Adipose tissue (tissue), 3 donors: Measurements from ENCODE around the gene GDF2. TPM values are rescaled to one million over a fixed set of nuclear protein-coding genes. Genes with fewer than 3 reads are reported as not detected.

ENCODE experiments used
- H3K27ac ChIP-seq: one replicate; pipeline ENCODE4 v1.5.1; 2013; ENCODE audit warnings: low read depth, low read length
- WGBS, 3 donors: extraction: QIAGEN DNeasy Blood & Tissue Kit; methylation state at CpG; one replicate each; pipeline ENCODE4 v1.1.7; 2013; 5-methylcytosine and 5-hydroxymethylcytosine counted together
- polyA plus RNA-seq, 3 donors: library from polyadenylated mRNA; stranded (reverse); fragments of 200-250 nt; gene quantifications; one replicate each; pipeline ENCODE4 v1.2.3, GENCODE V29; 2013
- donor health status: healthy with polysubstance abuse.
- donor health status: Bipolar disorder and iron deficiency.
- donor health status: healthy.

GDF2 gene
- polyA plus RNA-seq, 3 donors = not detected

DNA sequence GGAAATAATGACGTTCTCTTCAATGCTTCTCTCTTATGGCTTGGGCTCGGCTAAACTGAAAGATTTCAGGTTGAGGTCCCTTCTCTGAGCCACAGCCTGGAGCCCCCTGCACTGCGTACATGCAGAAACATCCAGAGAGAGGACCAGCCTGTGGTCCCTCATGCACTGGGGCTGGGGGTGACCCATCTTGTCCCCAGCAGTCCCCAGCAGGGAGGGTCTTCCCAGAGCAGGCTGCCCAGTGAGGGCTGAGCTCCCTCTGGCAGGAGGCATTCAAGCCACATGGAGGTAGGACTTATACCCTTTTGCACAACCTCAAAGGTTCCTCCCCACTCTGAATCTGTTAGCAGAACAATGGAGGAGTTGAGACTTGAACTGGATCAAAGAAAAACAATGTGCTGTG is 14.9 kb upstream of the GDF2 start:
- WGBS, 3 donors = 87 to 95% (median 93%) methylated on average over 3 of the region's 3 CpGs
- H3K27ac ChIP-seq = no peak overlapping the region

DNA sequence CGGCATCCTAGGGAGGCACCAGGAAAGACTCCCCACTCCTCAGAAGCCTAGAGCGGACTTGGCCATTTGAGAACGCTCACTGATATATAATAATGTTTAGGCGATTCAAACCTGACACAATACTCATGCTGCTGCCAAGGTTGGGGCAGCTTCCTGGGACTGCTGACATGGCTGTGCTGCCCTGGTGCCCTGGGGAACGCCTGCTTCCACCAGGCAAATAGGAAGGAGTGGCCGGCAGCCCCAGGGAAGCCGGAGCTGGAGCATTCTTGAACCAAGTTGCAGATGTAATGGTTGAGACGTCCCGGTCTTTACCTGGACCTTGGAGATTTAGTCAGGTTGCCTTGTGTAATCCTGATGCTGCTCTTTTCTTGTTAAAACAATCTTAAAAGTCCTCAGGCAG is 13.5 kb upstream of the GDF2 start:
- WGBS, 3 donors = 45 to 78% (median 68%) methylated on average over 9 of the region's 9 CpGs
- H3K27ac ChIP-seq = no peak overlapping the region

DNA sequence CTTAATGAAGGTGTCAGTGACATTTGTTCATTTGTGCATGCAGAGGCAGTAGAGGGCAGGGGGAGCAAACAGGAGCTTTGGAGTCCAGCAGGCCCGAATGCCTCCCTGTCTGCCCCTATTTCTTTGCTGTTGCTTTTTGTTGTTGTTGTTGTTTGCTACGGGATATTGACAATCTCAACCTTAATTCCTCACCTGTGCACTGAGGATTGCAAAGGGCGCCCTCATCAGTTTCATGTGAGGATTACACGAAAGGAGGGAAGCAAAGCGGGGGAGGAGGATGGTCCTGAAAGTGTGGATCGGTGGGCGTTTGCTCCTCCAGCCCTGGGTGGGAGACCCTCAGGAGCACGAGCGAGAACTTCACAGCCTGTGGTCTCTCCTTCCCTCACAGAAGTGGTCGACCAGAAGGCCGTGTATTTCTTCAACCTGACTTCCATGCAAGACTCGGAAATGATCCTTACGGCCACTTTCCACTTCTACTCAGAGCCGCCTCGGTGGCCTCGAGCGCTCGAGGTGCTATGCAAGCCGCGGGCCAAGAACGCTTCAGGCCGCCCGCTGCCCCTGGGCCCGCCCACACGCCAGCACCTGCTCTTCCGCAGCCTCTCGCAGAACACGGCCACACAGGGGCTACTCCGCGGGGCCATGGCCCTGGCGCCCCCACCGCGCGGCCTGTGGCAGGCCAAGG is 12.7 kb upstream of the GDF2 start:
- WGBS, 3 donors = 86 to 88% (median 87%) methylated on average over 34 of the region's 34 CpGs
- no peak overlapping the region for H3K27ac ChIP-seq

DNA sequence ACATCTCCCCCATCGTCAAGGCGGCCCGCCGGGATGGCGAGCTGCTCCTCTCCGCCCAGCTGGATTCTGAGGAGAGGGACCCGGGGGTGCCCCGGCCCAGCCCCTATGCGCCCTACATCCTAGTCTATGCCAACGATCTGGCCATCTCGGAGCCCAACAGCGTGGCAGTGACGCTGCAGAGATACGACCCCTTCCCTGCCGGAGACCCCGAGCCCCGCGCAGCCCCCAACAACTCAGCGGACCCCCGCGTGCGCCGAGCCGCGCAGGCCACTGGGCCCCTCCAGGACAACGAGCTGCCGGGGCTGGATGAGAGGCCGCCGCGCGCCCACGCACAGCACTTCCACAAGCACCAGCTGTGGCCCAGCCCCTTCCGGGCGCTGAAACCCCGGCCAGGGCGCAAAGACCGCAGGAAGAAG is 12.2 kb upstream of the GDF2 start:
- no peak overlapping the region for H3K27ac ChIP-seq
- 95 to 97% (median 96%) methylated on average over 29 to 37 of the region's 37 CpGs for WGBS, 3 donors

DNA sequence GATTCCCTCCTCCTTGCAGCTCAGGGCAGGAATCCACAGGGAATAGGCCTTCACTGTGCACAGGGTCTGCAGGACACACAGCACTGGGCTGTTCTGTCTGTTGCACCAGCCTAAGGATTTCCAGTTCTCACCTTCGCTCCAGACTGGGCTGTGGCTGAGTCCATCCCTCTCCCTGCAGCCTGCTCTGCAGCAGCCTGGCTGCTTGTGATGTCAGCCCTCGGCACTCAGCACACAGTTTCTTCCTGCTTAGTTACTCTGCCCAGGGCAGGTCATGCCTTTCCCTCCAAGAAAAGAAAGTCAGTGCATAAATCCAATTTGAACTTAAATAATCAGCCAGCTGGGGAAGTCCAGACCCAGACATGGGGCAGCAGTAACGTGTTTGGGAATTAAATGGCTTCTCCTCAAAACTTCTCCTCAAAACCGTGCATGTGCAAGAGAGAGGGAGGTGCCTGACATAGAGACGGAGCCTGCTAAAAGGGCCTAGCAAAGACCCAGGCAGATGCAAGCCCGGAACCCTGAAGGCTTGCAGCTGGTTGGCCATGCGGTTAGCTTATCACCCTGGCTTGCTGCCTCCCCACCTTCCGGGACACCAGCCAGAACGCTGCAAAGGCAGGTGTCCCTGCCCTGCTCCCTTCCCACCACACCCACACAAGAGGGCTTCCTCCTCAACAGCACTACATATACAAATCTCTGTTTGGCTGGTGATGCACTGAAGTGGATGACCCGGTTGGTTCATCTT is 10.9 kb upstream of the GDF2 start:
- 30 to 47% (median 47%) methylated on average over 10 of the region's 10 CpGs for WGBS, 3 donors
- H3K27ac ChIP-seq = no peak overlapping the region

DNA sequence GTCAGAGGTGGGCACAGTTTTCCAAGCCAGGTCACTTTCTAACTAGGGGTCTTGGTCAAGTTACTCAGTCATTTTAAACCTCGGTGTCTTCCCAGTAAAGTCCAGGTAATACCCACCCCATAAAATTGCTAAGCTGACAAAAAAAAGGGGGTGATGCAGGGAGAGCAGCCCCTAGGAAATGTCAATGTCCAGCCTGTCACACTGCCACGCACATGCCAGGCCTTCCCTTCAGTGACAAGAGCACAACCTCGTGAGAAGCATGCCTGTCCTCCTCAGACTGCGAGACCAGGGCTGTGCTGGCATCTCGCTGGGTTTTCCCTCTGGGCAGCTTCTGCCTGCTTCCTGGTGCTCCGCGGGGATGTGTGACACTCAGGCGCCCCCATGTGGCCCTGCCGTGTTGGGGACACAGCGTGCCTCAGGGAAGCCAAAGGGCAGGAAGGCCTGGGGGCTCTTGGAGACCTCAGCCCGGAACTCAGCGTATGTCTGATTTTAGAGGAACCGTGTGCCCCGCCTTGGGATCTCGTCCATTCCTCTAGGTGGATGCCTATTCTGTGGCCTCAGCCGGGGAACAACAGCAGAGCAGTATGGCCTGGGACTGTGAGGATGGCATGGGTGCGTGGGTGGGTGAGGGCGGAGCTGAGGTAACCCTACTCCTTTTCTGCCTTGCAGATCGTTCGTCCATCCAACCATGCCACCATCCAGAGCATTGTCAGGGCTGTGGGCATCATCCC is 10.2 kb upstream of the GDF2 start:
- H3K27ac ChIP-seq = no peak overlapping the region
- WGBS, 3 donors = 24 to 27% (median 25%) methylated on average over 20 of the region's 20 CpGs

DNA sequence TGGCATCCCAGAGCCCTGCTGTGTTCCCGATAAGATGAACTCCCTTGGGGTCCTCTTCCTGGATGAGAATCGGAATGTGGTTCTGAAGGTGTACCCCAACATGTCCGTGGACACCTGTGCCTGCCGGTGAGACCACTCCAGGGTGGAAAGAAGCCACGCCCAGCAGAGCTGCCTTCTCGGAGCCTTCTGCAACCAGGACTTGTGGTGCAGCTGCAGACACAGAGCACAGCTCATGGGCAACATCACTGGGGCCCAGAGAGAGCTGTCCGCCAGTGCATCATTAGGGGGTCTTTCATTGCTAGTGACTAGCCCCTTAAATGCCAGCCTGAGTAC is 9.6 kb upstream of the GDF2 start:
- H3K27ac ChIP-seq = no peak overlapping the region
- WGBS, 3 donors = 82 to 87% (median 85%) methylated on average over 7 of the region's 7 CpGs

DNA sequence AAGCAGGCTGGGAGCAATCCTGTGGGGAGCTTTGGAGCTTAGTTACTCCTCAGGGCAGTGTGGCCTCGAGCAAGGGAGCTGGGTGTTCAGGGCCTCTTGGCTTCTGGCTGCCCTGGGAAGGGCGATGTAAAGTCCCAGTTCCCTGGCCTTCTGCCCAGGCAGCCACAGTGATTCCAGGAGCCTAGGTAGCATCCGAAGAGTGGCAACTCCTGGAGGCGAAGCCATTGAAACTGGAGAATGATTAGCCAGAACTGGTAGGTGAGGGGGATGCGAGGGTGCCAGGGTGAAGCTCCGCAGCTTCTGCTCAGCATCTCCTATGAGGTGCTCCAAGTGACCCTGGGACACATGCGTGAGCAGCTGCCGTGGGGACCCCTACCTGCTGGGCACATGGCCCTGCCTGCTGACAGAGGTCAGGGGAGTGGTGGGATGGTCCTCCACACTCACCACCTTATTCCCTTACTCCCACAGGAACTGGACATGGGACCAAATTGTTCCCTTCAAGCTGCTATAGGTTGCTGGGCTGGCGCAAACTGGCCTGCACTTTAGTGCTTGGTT is 7.8 kb upstream of the GDF2 start:
- WGBS, 3 donors = 78 to 93% (median 81%) methylated on average over 9 of the region's 9 CpGs

DNA sequence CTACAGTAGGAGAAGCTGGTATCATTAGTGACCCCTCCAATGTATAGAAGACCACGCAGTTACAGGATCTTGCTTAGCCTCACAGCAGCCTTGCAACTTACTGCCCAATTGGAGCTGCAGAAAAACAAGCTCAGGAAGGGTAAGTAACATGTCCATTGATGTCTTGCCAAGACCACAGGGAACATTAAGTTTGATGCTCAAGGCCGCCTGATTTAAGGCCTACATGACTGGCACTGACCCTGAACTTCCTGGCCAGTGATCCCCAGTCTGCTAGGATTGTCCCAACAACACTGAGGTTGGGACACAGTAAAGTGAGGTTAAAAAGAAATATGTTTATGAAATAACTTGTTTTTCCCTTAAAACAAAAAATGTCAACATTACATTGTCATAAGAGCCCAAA is 6.8 kb upstream of the GDF2 start:
- H3K27ac ChIP-seq = no peak overlapping the region
- 79 to 91% (median 83%) methylated on average over 2 of the region's 2 CpGs for WGBS, 3 donors

More for the DNA sequence above, 7.8 kb upstream of the GDF2 start:
- no peak overlapping the region for H3K27ac ChIP-seq

DNA sequence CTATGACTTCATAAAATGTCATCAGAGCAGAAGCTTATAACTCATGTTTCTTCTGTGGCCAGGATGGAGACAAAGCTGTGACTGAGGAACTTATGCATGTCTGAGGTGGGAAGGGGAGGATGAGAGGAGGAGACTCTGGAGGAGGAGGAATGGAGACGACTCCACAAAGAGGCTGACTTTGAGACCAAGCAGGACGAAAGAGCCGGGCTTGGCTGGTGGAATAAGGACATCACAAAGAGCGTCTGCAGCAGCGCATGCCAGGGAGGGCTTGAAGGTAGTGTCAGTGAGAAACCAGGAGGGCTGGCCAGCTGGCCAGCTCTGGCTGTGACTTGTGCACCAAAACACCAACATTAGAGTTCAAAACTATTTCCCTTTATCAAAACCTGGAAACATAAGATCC is 6.1 kb upstream of the GDF2 start:
- 76 to 94% (median 87%) methylated on average over 5 of the region's 5 CpGs for WGBS, 3 donors
- H3K27ac ChIP-seq = no peak overlapping the region

DNA sequence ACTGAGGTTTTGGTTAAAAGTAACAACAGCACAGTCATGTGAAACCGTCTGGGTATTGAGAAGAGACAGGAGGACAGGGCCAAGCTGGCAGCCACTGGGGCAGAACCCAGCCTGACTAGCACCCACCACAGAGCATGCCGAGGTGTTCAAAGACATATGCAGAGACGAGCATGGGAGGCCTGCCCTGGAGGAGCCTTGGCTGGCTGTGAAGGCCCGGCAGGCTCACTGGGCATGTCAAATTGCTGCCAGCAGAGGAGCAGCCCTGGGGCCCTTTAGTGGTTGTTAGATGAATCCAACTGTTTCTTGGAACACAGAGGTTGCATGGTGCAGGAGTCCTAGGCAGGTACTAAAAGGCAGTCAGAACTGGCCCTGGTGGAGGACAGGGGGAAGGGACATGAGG is 5.0 kb upstream of the GDF2 start:
- no peak overlapping the region for H3K27ac ChIP-seq
- WGBS, 3 donors = 79 to 89% (median 88%) methylated on average over 4 of the region's 4 CpGs

DNA sequence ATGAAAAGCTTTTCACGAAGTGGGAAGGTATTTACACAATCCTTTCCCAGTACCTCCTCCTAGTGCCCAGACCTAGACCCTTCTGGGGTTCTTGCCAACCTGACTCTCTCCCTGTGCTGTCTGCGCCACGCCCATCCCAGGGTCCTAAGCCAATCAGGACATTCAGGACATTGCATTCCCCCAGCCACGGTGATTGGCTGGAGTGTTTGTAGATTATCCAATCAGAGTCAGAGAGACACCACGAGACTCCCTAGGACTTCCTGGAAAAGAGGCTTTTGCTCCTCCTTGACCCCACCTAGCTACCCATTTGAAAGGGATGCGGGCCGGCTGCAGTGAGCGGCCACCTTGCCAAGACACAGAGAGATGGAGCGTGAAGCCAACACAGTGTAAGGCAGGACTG is 3.5 kb upstream of the GDF2 start:
- no peak overlapping the region for H3K27ac ChIP-seq
- WGBS, 3 donors = 56 to 86% (median 85%) methylated on average over 9 of the region's 9 CpGs

DNA sequence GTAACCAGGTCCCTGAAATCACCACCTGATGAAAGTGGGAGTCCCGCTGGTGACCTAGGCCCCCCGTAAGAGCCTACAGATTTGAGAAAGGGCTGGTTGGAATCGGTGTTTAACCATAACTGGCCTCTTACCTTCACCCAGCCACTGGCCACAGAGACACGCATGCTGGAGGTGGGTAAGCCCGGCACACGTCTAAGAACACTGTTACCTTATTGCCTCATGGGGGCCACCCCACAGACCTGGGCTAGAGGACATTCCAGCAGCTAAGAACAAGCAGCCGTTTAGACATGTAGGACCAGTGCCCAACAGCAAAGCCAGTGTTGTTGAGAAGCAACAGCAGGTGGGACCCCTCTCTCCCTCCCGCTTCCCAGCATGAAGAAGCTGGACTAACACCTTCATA is 2.5 kb upstream of the GDF2 start:
- 87 to 91% (median 88%) methylated on average over 8 of the region's 8 CpGs for WGBS, 3 donors
- H3K27ac ChIP-seq = no peak overlapping the region

DNA sequence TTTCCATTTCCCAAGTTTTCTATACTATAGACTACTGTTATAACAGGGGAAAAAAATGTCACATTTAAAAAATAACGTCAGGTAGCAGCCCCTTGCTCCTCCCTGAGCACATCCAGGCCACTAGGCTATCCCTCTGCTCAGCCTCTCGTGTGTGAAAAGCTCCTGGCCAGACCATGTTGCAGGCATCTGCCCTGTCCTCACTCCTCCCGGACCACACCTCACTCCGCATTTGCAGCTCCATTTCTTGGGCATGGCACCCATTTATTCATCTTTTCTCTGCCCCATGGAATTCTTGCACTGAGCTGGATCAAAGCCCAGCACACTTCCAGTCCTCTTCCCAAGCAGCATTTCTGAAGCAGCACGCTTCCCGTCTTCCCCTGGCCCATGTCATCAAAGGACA is 1.4 kb upstream of the GDF2 start:
- H3K27ac ChIP-seq = no peak overlapping the region
- 73 to 83% (median 75%) methylated on average over 6 of the region's 6 CpGs for WGBS, 3 donors

DNA sequence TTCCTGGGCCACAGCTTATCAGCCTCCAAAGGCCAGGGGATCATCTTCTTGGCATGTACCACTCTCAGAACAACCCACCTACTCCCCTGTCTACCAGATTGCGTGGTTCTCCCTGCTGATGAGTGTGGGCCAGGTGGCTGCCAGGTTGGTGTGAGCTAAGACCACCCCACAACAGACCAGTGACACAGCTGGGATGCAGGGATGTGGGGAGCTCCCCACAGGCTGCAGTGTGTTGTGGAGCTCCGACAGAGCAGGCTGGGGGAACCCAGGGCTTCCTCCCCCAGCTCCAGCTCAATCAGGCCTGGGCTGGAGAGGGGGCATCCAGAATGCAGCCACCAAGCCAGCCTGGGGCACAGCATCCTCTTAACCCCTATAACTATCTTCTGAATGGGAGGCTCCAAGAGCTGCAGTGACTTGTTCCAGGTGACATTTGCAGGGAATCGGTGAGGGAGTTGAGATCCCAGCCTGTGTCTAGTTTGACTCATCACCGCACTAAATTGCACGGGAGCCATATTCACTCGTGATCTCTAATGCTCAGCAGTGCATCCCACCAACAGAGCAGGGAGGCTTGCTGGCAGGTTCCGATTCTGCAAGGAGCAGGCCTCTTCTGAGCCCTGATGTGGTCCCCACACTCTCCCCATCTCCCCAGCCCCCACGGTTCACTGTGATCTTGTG is 596 bp upstream of the GDF2 start:
- WGBS, 3 donors = 72 to 84% (median 84%) methylated on average over 8 of the region's 8 CpGs
- H3K27ac ChIP-seq = no peak overlapping the region

DNA sequence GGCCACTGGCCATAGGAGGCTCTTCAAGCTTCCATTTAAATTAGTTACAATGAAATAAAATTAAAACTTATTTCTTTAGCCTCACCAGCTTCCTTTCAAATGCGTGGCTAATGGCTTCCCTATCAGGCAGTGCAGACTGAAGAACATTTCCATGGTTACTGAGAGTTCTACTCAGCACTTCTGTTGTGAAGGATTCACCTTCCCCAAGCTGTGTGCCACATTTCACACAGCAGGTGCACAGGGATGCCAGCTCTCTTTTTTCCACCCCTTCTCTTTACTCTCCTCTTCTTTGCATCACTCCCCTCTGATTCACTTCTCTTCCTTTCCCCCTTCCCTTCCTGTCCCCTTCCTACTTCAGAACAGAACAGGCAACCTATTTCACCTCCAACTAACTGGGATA is 833 bp downstream of the GDF2 start:
- no peak overlapping the region for H3K27ac ChIP-seq
- 59 to 70% (median 65%) methylated on average over 1 of the region's 1 CpG for WGBS, 3 donors

DNA sequence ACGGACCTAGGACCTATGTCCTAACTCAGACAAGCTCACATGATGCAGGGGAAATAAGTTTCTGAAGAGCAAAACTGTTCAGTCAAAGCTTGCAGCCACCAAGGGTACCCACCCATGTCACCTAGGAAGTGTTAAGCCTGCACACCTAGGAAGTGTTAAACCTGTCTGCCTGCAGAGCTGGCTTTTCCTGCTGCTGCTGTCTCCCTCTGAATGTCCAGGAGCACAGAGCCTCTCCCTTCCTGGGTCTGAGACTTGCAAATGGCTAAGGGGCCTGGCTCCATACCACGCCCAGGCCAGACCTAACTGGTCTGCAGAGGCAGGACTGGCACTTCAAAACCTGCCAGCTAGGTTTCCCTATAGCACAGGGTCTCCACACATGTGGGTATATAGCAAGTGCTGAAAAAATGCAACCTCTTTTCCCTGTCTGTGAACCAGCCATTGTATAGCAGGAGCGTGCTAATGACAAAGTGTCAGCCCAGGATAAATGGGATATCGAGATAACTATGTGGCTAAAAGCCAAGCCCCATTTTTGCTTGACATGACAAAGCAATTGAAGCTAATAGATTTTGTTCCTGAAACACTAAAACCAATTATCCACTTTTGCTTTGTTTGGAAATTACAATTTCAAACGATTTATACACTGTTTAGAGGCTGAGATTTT is 1.5 kb downstream of the GDF2 start:
- H3K27ac ChIP-seq = no peak overlapping the region
- WGBS, 3 donors = 48 to 65% (median 63%) methylated on average over 5 of the region's 5 CpGs
